IMR-90 (cell line): ENCODE results near the gene SEC14L1. TPM values are rescaled to one million over a fixed set of nuclear protein-coding genes. Genes with fewer than 3 reads are reported as not detected.

ENCODE experiments used
- ATAC-seq: fragments of 200-7000 bp; cut with Tn5 transposase; 2 replicates; pipeline ENCODE4 v1.9.1; 2020; ENCODE audit warnings: low read depth, mild to moderate bottlenecking, moderate library complexity
- BruUV-seq: library from RNA; stranded (reverse); fragments of 400-500 nt; replicated peaks from 2 replicates; lab custom pipeline; 2021; lab: Mats Ljungman, UMichigan
- CTCF ChIA-PET: fragments of 300-600 bp; formaldehyde crosslinking; extraction: SDS; loops from one replicate; lab custom pipeline; 2021; ENCODE audit warnings: antibody characterized with exemption; lab: Yijun Ruan, JAX
- POLR2A ChIA-PET: fragments of 300-600 bp; sonication (Branson Sonifier 250); formaldehyde crosslinking; loops from one replicate; lab custom pipeline; 2022; ENCODE audit warnings: antibody characterized with exemption; ENCODE audit not compliant: unreplicated experiment; lab: Charles Lee
- DNase-seq: peaks from one replicate; pipeline ENCODE4 v3.0.0; 2013
- H2AFZ ChIP-seq: replicated peaks from 2 replicates; pipeline ENCODE3; 2013; ENCODE audit warnings: low read length, mild to moderate bottlenecking; ENCODE audit not compliant: poor library complexity
- H2AK5ac ChIP-seq: 2 replicates; pipeline ENCODE4 v1.6.1; 2013; ENCODE audit warnings: low read depth, low read length, inconsistent platforms
- H2AK9ac ChIP-seq: replicated peaks from 2 replicates; pipeline ENCODE3; 2013; ENCODE audit warnings: mild to moderate bottlenecking, low read depth, low read length, moderate library complexity; ENCODE audit not compliant: poor library complexity
- H2BK120ac ChIP-seq: 2 replicates; pipeline ENCODE4 v1.6.1; 2013; ENCODE audit warnings: low read depth, low read length, inconsistent platforms
- H2BK15ac ChIP-seq: 3 replicates; pipeline ENCODE4 v1.6.1; 2013; ENCODE audit warnings: low read depth, low read length, inconsistent platforms
- H2BK20ac ChIP-seq: 2 replicates; pipeline ENCODE4 v1.6.1; 2013; ENCODE audit warnings: low read depth, mild to moderate bottlenecking, inconsistent platforms, low read length, moderate library complexity
- H2BK5ac ChIP-seq: 2 replicates; pipeline ENCODE4 v1.6.1; 2013; ENCODE audit warnings: mild to moderate bottlenecking, low read depth, low read length, inconsistent platforms; ENCODE audit not compliant: poor library complexity, severe bottlenecking
- H3K14ac ChIP-seq: replicated peaks from 2 replicates; pipeline ENCODE4 v1.6.1; 2013; ENCODE audit warnings: low read depth, low read length, inconsistent platforms
- H3K18ac ChIP-seq: 2 replicates; pipeline ENCODE4 v1.6.1; 2013; ENCODE audit warnings: low read depth, low read length, control low read depth
- H3K23ac ChIP-seq: 2 replicates; pipeline ENCODE4 v1.6.1; 2013; ENCODE audit warnings: low read depth, low read length, inconsistent platforms
- H3K27ac ChIP-seq: 2 replicates; pipeline ENCODE4 v1.5.1; 2013; ENCODE audit warnings: mild to moderate bottlenecking, control low read depth, low read length; ENCODE audit not compliant: insufficient read depth
- H3K27me3 ChIP-seq: 2 replicates; pipeline ENCODE4 v1.6.1; 2013; ENCODE audit warnings: low read length; ENCODE audit not compliant: control insufficient read depth, insufficient read depth
- H3K36me3 ChIP-seq: 2 replicates; pipeline ENCODE4 v1.6.1; 2013; ENCODE audit warnings: low read length, mixed read lengths; ENCODE audit not compliant: control insufficient read depth, insufficient read depth
- H3K4ac ChIP-seq: 2 replicates; pipeline ENCODE4 v1.6.1; 2013; ENCODE audit warnings: low read depth, low read length, inconsistent platforms
- H3K4me1 ChIP-seq: 2 replicates; pipeline ENCODE4 v1.6.1; 2013; ENCODE audit warnings: low read length, mixed read lengths; ENCODE audit not compliant: control insufficient read depth, insufficient read depth
- H3K4me2 ChIP-seq: 2 replicates; pipeline ENCODE4 v1.6.1; 2013; ENCODE audit warnings: low read depth, mild to moderate bottlenecking, control low read depth, low read length, moderate library complexity
- H3K4me3 ChIP-seq: 2 replicates; pipeline ENCODE4 v1.5.1; 2013; ENCODE audit warnings: low read depth, mild to moderate bottlenecking, control low read depth, low read length, moderate library complexity; ENCODE audit not compliant: insufficient read depth
- H3K56ac ChIP-seq: 2 replicates; pipeline ENCODE4 v1.6.1; 2013; ENCODE audit warnings: low read length, inconsistent platforms; ENCODE audit not compliant: insufficient read depth; ENCODE audit errors: extremely low read depth
- H3K79me1 ChIP-seq, 2 experiments: 2 replicates each; pipeline ENCODE4 v1.6.1; 2013; ENCODE audit warnings: low read length in 2 of 2, inconsistent platforms in 1 of 2, low read depth in 1 of 2
- H3K9ac ChIP-seq: 2 replicates; pipeline ENCODE4 v1.6.1; 2013; ENCODE audit warnings: low read depth, low read length, control low read depth
- H3K9me1 ChIP-seq: 2 replicates; pipeline ENCODE4 v1.6.1; 2013; ENCODE audit warnings: low read length, inconsistent platforms; ENCODE audit not compliant: insufficient read depth
- H3K9me3 ChIP-seq: 2 replicates; pipeline ENCODE4 v1.6.1; 2013; ENCODE audit warnings: low read length; ENCODE audit not compliant: control insufficient read depth, insufficient read depth
- H4K20me1 ChIP-seq: 2 replicates; pipeline ENCODE4 v1.6.1; 2013; ENCODE audit warnings: low read length, inconsistent platforms; ENCODE audit not compliant: insufficient read depth
- H4K5ac ChIP-seq: 2 replicates; pipeline ENCODE4 v1.6.1; 2013; ENCODE audit warnings: mild to moderate bottlenecking, low read depth, low read length, control low read depth
- H4K8ac ChIP-seq, 2 experiments: 2 replicates each; pipeline ENCODE4 v1.6.1; 2013; ENCODE audit warnings: low read depth in 2 of 2, low read length in 2 of 2, control low read depth in 1 of 2, inconsistent platforms in 1 of 2
- H4K91ac ChIP-seq: 2 replicates; pipeline ENCODE4 v1.6.1; 2013; ENCODE audit warnings: low read depth, low read length, inconsistent platforms; ENCODE audit not compliant: insufficient read depth
- BHLHE40 ChIP-seq: fragments of 150-350 bp; IDR thresholded peaks from 2 replicates; pipeline ENCODE4 v1.6.1; 2016; ENCODE audit warnings: mild to moderate bottlenecking, low read depth, low read length
- CEBPB ChIP-seq: IDR thresholded peaks from 2 replicates; pipeline ENCODE4 v1.6.1; 2012; ENCODE audit warnings: low read depth, low read length, improper control_type of control experiment
- ELK1 ChIP-seq: fragments of 150-350 bp; IDR thresholded peaks from 2 replicates; pipeline ENCODE4 v1.6.1; 2016; ENCODE audit warnings: low read depth, mild to moderate bottlenecking, low read length, moderate library complexity, borderline replicate concordance
- FOS ChIP-seq: fragments of 150-350 bp; IDR thresholded peaks from 2 replicates; pipeline ENCODE4 v1.6.1; 2016; ENCODE audit warnings: low read depth, low read length
- MAFK ChIP-seq: IDR thresholded peaks from 2 replicates; pipeline ENCODE4 v1.6.1; 2012; ENCODE audit warnings: low read depth, low read length, improper control_type of control experiment
- MAZ ChIP-seq: IDR thresholded peaks from 2 replicates; pipeline ENCODE4 v1.6.1; 2012; ENCODE audit warnings: low read depth, mild to moderate bottlenecking, low read length, improper control_type of control experiment, moderate library complexity, borderline replicate concordance
- MXI1 ChIP-seq: IDR thresholded peaks from 2 replicates; pipeline ENCODE4 v1.6.1; 2012; ENCODE audit warnings: low read depth, mild to moderate bottlenecking, low read length, moderate library complexity, borderline replicate concordance
- NFE2L2 ChIP-seq: fragments of 150-350 bp; IDR thresholded peaks from 2 replicates; pipeline ENCODE4 v1.6.1; 2016; ENCODE audit warnings: low read depth, mild to moderate bottlenecking, low read length
- POLR2A ChIP-seq: IDR thresholded peaks from 2 replicates; pipeline ENCODE4 v1.6.1; 2012; ENCODE audit warnings: mild to moderate bottlenecking, low read depth, low read length
- RAD21 ChIP-seq: IDR thresholded peaks from 2 replicates; pipeline ENCODE4 v1.6.1; 2012; ENCODE audit warnings: low read length, improper control_type of control experiment
- RCOR1 ChIP-seq: IDR thresholded peaks from 2 replicates; pipeline ENCODE4 v1.6.1; 2012; ENCODE audit warnings: mild to moderate bottlenecking, low read length, improper control_type of control experiment; ENCODE audit not compliant: insufficient replicate concordance
- RFX5 ChIP-seq: IDR thresholded peaks from 2 replicates; pipeline ENCODE4 v1.8.0; 2012; ENCODE audit warnings: low read depth, mild to moderate bottlenecking, low read length, moderate library complexity
- SMC3 ChIP-seq: fragments of 150-350 bp; IDR thresholded peaks from 2 replicates; pipeline ENCODE4 v1.6.1; 2016; ENCODE audit warnings: low read depth, mild to moderate bottlenecking, antibody characterized with exemption, low read length, moderate library complexity
- WGBS, 2 experiments: methylation state at CpG; one replicate each; pipeline versions ENCODE4 v1.1.5 to v1.1.7; 2013; ENCODE audit warnings: missing lambda C conversion rate in 2 of 2; ENCODE audit not compliant: insufficient read length in 1 of 2; ENCODE audit errors: extremely low coverage in 2 of 2; 5-methylcytosine and 5-hydroxymethylcytosine counted together
- dilution Hi-C: fragments of 300-500 bp; cut with HindIII; formaldehyde crosslinking; loops from one replicate; pipeline ENCODE4 v1.14.3; 2018; ENCODE audit warnings: low sequenced_read_pairs; ENCODE audit not compliant: unreplicated experiment
- in situ Hi-C: fragments of 300-500 bp; cut with MboI; formaldehyde crosslinking; loops from 3 replicates; pipeline ENCODE4 v1.14.3; 2019; ENCODE audit warnings: low sequenced_read_pairs, inconsistent platforms, mixed read lengths
- intact Hi-C: fragments of 100-400 bp; cut with micrococcal nuclease; formaldehyde crosslinking; loops from 2 replicates; pipeline ENCODE4 v1.10.0; 2022
- polyA plus RNA-seq, 3 experiments: library from polyadenylated mRNA; depleted of rRNA; stranded (reverse); fragments of >200 nt; gene quantifications; 2 replicates each; pipeline ENCODE4 v1.2.3, GENCODE V29; 2012; ENCODE audit warnings: low replicate concordance in 1 of 3
- total RNA-seq: library from RNA; depleted of rRNA; stranded (reverse); fragments of >200 nt; gene quantifications from 2 replicates; pipeline ENCODE4 v1.2.3, GENCODE V29; 2012
- TF ChIP-seq, protein P1 (sequence below): conservative IDR thresholded peaks from 2 replicates; pipeline ENCODE4 v1.5.1; 2012; ENCODE audit warnings: mild to moderate bottlenecking, low read depth, low read length, improper control_type of control experiment
- TF ChIP-seq, protein P2 (sequence below): fragments of 150-350 bp; IDR thresholded peaks from 2 replicates; pipeline ENCODE4 v1.6.1; 2017; ENCODE audit warnings: mild to moderate bottlenecking, antibody characterized with exemption, low read length, low read depth

SEC14L1 gene
- total and polyA plus RNA-seq, 2 of the 4 experiments (the other 2 are of a cell fraction): 24.9 to 35.8 TPM

DNA sequence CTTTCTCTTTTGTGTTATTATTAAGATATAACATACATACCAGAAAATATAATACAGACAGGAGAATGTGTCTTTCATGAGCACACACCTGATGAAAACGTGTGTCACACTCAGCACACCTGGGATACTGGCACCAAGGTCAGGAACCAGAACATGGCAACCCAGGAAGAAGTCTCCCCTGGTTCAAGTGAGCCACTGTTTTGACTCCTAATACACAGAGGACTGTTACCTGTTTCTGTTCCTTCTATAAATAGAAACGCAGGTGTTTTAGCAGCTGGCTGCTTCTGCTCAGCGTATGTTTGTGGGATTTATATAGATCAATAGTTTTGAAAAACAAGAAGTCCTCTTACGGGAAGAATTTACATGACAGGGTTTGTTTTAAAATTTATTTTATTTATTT lies 3.5 kb downstream of the SEC14L1 start:
- Histone ChIP-seq H3K4ac (no peak overlapping the region), H2AK9ac (no peak overlapping the region), H3K14ac (no peak overlapping the region), H3K23ac (no peak overlapping the region), H4K8ac (no peak overlapping the region), H4K20me1 (peaks cover 30% of the 10 kb centered on the region; the same call in 1 of the 2 replicates), H3K9me1 (peaks cover 16% of the 10 kb centered on the region), H3K79me1 (peaks cover 25 to 75% of the 10 kb centered on the region in 2 experiments), H3K56ac (no peak overlapping the region), H3K9ac (no peak overlapping the region), H2BK20ac (no peak overlapping the region), H2AK5ac (no peak overlapping the region), H3K36me3 (peaks cover 24% of the 10 kb centered on the region), H2BK5ac (no peak overlapping the region), H4K5ac (no peak overlapping the region), H3K9me3 (no peaks in the 10 kb centered on the region), H2AFZ (no peak overlapping the region), H2BK120ac (no peak overlapping the region), H2BK15ac (no peak overlapping the region), H4K91ac (no peak overlapping the region), H3K27ac (no peak overlapping the region), H3K4me3 (no peak overlapping the region), H3K27me3 (no peaks in the 10 kb centered on the region), H3K4me2 (no peak overlapping the region), H3K4me1 (peaks cover 20% of the 10 kb centered on the region), H3K18ac (no peak overlapping the region)
- ChIA-PET POLR2A (no interaction called here), CTCF (no interaction called here)
- TF ChIP-seq RAD21 (no peak), RFX5 (no peak), POLR2A (no peak), RCOR1 (no peak), BHLHE40 (no peak), CEBPB (no peak), ELK1 (no peak), SMC3 (no peak), MXI1 (no peak), MAZ (no peak), NFE2L2 (no peak), FOS (no peak), MAFK (no peak)
- TF ChIP-seq, protein P1, sequence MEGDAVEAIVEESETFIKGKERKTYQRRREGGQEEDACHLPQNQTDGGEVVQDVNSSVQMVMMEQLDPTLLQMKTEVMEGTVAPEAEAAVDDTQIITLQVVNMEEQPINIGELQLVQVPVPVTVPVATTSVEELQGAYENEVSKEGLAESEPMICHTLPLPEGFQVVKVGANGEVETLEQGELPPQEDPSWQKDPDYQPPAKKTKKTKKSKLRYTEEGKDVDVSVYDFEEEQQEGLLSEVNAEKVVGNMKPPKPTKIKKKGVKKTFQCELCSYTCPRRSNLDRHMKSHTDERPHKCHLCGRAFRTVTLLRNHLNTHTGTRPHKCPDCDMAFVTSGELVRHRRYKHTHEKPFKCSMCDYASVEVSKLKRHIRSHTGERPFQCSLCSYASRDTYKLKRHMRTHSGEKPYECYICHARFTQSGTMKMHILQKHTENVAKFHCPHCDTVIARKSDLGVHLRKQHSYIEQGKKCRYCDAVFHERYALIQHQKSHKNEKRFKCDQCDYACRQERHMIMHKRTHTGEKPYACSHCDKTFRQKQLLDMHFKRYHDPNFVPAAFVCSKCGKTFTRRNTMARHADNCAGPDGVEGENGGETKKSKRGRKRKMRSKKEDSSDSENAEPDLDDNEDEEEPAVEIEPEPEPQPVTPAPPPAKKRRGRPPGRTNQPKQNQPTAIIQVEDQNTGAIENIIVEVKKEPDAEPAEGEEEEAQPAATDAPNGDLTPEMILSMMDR: no peak
- TF ChIP-seq, protein P2, sequence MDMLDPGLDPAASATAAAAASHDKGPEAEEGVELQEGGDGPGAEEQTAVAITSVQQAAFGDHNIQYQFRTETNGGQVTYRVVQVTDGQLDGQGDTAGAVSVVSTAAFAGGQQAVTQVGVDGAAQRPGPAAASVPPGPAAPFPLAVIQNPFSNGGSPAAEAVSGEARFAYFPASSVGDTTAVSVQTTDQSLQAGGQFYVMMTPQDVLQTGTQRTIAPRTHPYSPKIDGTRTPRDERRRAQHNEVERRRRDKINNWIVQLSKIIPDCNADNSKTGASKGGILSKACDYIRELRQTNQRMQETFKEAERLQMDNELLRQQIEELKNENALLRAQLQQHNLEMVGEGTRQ: no peak
- in situ Hi-C loops: no loop called here
- BruUV-seq: no TSS peak
- DNase-seq (no peak), ATAC-seq (no peak)
- intact Hi-C loops: no loop called here
- dilution Hi-C loops: no loop called here
- 67% methylated on average over 1 of the region's 4 CpGs; no CpG with 5 or more reads in 1 of the 2 experiments for WGBS, 2 experiments
